ENCODE data around the gene NCKAP5.

DNA sequence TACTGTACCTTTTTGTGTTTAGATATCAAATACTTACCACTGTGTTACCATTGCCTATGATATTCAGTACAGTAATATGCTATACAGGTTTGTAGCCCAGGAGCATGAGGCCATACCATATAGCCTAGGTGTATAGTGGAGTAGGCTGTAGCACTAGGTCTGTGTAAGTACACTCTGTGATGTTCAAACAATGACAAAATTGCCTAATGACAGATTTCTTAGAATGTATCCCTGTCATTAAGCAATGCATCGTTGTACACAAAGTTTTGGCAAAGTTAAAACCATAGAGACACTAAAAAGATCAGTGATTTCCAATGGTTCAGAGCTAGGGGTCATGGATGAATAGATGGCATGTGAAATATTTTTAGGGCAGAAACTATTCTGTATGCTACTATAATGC lies 415.5 kb downstream of the NCKAP5 start:
- no peak for TF ChIP-seq CREM (IDR thresholded peaks at IDR 0.05)
- TF ChIP-seq CREM (CRISPR knock-in tag; IDR thresholded peaks at IDR 0.05): no peak
- no peak for TF ChIP-seq REXO4 (CRISPR knock-in tag; IDR thresholded peaks at IDR 0.05; ENCODE audit: borderline replicate concordance)
- TF ChIP-seq KDM5B (CRISPR knock-in tag; IDR thresholded peaks at IDR 0.05; ENCODE audit: borderline replicate concordance): no peak
- no peak for TF ChIP-seq ZFP1 (CRISPR knock-in tag; IDR thresholded peaks at IDR 0.05)
- no peak for TF ChIP-seq SMAD1 (CRISPR knock-in tag; IDR thresholded peaks at IDR 0.05; ENCODE audit: borderline replicate concordance, low read depth)
- TF ChIP-seq, protein P1, sequence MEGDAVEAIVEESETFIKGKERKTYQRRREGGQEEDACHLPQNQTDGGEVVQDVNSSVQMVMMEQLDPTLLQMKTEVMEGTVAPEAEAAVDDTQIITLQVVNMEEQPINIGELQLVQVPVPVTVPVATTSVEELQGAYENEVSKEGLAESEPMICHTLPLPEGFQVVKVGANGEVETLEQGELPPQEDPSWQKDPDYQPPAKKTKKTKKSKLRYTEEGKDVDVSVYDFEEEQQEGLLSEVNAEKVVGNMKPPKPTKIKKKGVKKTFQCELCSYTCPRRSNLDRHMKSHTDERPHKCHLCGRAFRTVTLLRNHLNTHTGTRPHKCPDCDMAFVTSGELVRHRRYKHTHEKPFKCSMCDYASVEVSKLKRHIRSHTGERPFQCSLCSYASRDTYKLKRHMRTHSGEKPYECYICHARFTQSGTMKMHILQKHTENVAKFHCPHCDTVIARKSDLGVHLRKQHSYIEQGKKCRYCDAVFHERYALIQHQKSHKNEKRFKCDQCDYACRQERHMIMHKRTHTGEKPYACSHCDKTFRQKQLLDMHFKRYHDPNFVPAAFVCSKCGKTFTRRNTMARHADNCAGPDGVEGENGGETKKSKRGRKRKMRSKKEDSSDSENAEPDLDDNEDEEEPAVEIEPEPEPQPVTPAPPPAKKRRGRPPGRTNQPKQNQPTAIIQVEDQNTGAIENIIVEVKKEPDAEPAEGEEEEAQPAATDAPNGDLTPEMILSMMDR (CRISPR knock-in tag; IDR thresholded peaks at IDR 0.05): no peak
- TF ChIP-seq XRCC5 (optimal IDR thresholded peaks at IDR 0.05; ENCODE audit: low read length): no peak
- no peak for TF ChIP-seq ZSCAN20 (CRISPR knock-in tag; IDR thresholded peaks at IDR 0.05; ENCODE audit: borderline replicate concordance)
- no peak for TF ChIP-seq SNAPC5 (CRISPR knock-in tag; IDR thresholded peaks at IDR 0.05; ENCODE audit: borderline replicate concordance)

Data from HepG2 (cell line).